HEK293T (cell line): ENCODE data around the gene ARG2.

Experiments
- FOXA1 ChIP-seq: fragments of 450-650 bp; IDR thresholded peaks from 2 replicates; pipeline ENCODE4 v1.6.1; 2016; ENCODE audit warnings: mild to moderate bottlenecking
- FOXK2 ChIP-seq: fragments of 450-650 bp; IDR thresholded peaks from 2 replicates; pipeline ENCODE4 v1.6.1; 2016; ENCODE audit warnings: mild to moderate bottlenecking
- L3MBTL2 ChIP-seq: fragments of 450-650 bp; conservative IDR thresholded peaks from 2 replicates; pipeline ENCODE4 v1.6.1; 2016; ENCODE audit warnings: mild to moderate bottlenecking
- LEF1 ChIP-seq: fragments of 450-650 bp; IDR thresholded peaks from 2 replicates; pipeline ENCODE4 v1.6.1; 2017; ENCODE audit warnings: mild to moderate bottlenecking, borderline replicate concordance
- NFRKB ChIP-seq: fragments of 450-650 bp; IDR thresholded peaks from 2 replicates; pipeline ENCODE4 v1.6.1; 2016; ENCODE audit warnings: mild to moderate bottlenecking, moderate library complexity
- PKNOX1 ChIP-seq: fragments of 450-650 bp; IDR thresholded peaks from 2 replicates; pipeline ENCODE4 v1.6.1; 2016
- SUZ12 ChIP-seq: fragments of 450-650 bp; IDR thresholded peaks from 2 replicates; pipeline ENCODE4 v1.6.1; 2016; ENCODE audit warnings: mild to moderate bottlenecking

DNA sequence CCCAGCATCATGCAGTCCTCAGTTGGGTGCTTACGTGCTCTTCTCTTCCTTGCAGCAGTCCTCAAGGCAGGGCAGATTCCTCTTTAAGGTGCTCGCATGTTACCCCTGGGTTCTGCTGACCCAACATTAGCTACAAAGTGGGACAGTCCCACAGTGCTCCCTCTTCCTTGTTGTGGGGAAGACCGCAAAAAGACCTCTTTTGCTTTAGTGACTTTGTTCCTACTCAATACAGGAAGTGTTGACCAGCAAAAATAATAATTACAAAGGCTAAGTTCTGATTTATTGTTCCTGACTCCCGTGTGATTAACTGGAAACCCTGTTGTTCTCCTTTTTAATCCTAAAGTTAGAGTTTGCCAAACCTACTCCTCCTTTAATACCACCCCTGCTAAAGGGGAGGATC, 33.4 kb upstream of the ARG2 start:
- TF ChIP-seq PKNOX1 (no peak), LEF1 (no peak), FOXA1 (no peak), L3MBTL2 (no peak), SUZ12 (no peak), NFRKB (no peak), FOXK2 (no peak)
